HEK293T (cell line): ENCODE measurements around the gene CCL1.
"Not testable (repeated sequence)": the region's sequence is repeated elsewhere in the genome, so short reads cannot be mapped to it uniquely, and the experiment has no call there.

ENCODE experiments used
- CTCF ChIA-PET: fragments of 350-600 bp; formaldehyde crosslinking; extraction: SDS; loops from one replicate; lab custom pipeline; 2021; ENCODE audit warnings: antibody characterized with exemption, inconsistent platforms; lab: Yijun Ruan, JAX
- POLR2A ChIA-PET: fragments of 350-600 bp; formaldehyde crosslinking; extraction: SDS; loops from one replicate; lab custom pipeline; 2020; ENCODE audit warnings: antibody characterized with exemption, inconsistent platforms; lab: Yijun Ruan, JAX
- DNase-seq: peaks from one replicate; pipeline ENCODE4 v3.0.0; 2012; ENCODE audit warnings: mixed read lengths; ENCODE audit errors: extremely low spot score
- ARNT ChIP-seq: fragments of 450-650 bp; IDR thresholded peaks from 2 replicates; pipeline ENCODE4 v1.6.1; 2017; ENCODE audit warnings: mild to moderate bottlenecking
- BHLHE40 ChIP-seq: fragments of 450-650 bp; IDR thresholded peaks from 2 replicates; pipeline ENCODE4 v1.6.1; 2016; ENCODE audit warnings: mild to moderate bottlenecking, moderate library complexity, borderline replicate concordance
- CTBP1 ChIP-seq: fragments of 450-650 bp; IDR thresholded peaks from 2 replicates; pipeline ENCODE4 v1.6.1; 2016; ENCODE audit warnings: borderline replicate concordance
- ELF4 ChIP-seq: fragments of 450-650 bp; IDR thresholded peaks from 2 replicates; pipeline ENCODE4 v1.6.1; 2017; ENCODE audit warnings: antibody characterized with exemption
- FOXA1 ChIP-seq: fragments of 450-650 bp; IDR thresholded peaks from 2 replicates; pipeline ENCODE4 v1.6.1; 2016; ENCODE audit warnings: mild to moderate bottlenecking
- FOXK2 ChIP-seq: fragments of 450-650 bp; IDR thresholded peaks from 2 replicates; pipeline ENCODE4 v1.6.1; 2016; ENCODE audit warnings: mild to moderate bottlenecking
- FOXM1 ChIP-seq: fragments of 450-650 bp; IDR thresholded peaks from 2 replicates; pipeline ENCODE4 v1.6.1; 2017; ENCODE audit warnings: mild to moderate bottlenecking, borderline replicate concordance
- HDGF ChIP-seq: fragments of 450-650 bp; IDR thresholded peaks from 2 replicates; pipeline ENCODE4 v1.6.1; 2017; ENCODE audit warnings: antibody characterized with exemption, borderline replicate concordance
- L3MBTL2 ChIP-seq: fragments of 450-650 bp; conservative IDR thresholded peaks from 2 replicates; pipeline ENCODE4 v1.6.1; 2016; ENCODE audit warnings: mild to moderate bottlenecking
- LEF1 ChIP-seq: fragments of 450-650 bp; IDR thresholded peaks from 2 replicates; pipeline ENCODE4 v1.6.1; 2017; ENCODE audit warnings: mild to moderate bottlenecking, borderline replicate concordance
- NFRKB ChIP-seq: fragments of 450-650 bp; IDR thresholded peaks from 2 replicates; pipeline ENCODE4 v1.6.1; 2016; ENCODE audit warnings: mild to moderate bottlenecking, moderate library complexity
- PKNOX1 ChIP-seq: fragments of 450-650 bp; IDR thresholded peaks from 2 replicates; pipeline ENCODE4 v1.6.1; 2016
- SP1 ChIP-seq: fragments of 450-650 bp; IDR thresholded peaks from 2 replicates; pipeline ENCODE4 v1.6.1; 2017
- SUZ12 ChIP-seq: fragments of 450-650 bp; IDR thresholded peaks from 2 replicates; pipeline ENCODE4 v1.6.1; 2016; ENCODE audit warnings: mild to moderate bottlenecking
- TARDBP ChIP-seq: fragments of 450-650 bp; IDR thresholded peaks from 2 replicates; pipeline ENCODE4 v1.6.1; 2016
- ZNF384 ChIP-seq: fragments of 450-650 bp; IDR thresholded peaks from 2 replicates; pipeline ENCODE4 v1.6.1; 2016

Gene CCL1

GRCh38 chr17:34352191-34352590, 10.8 kb downstream of the CCL1 start:
- no peak for DNase-seq
- ChIA-PET POLR2A (no interaction called here), CTCF (no interaction called here)
- no peak for TF ChIP-seq SUZ12

GRCh38 chr17:34351096-34351495, 11.9 kb downstream of the CCL1 start:
- ChIA-PET POLR2A (no interaction called here), CTCF (interaction anchor here (1.8 kb wide), 1 partner anchor 10 kb away, joined by 4 read pairs; no protein-coding TSS in a partner anchor)
- TF ChIP-seq TARDBP: no peak
- no peak for TF ChIP-seq FOXM1
- no peak for TF ChIP-seq SUZ12
- TF ChIP-seq NFRKB: no peak
- TF ChIP-seq ZNF384: no peak
- no peak for TF ChIP-seq FOXK2
- no peak for TF ChIP-seq ELF4
- TF ChIP-seq LEF1: no peak
- TF ChIP-seq CTBP1: no peak
- TF ChIP-seq HDGF: no peak
- TF ChIP-seq SP1: no peak
- DNase-seq: no peak

GRCh38 chr17:34349751-34350150, 13.3 kb downstream of the CCL1 start:
- ChIA-PET CTCF (interaction anchor here (1.8 kb wide), 1 partner anchor 12 kb away, joined by 4 read pairs; no protein-coding TSS in a partner anchor), POLR2A (no interaction called here)
- DNase-seq: no peak
- TF ChIP-seq FOXM1 (no peak), HDGF (no peak), ZNF384 (no peak), FOXK2 (no peak), SP1 (no peak)

GRCh38 chr17:34347063-34347462, 16.0 kb downstream of the CCL1 start:
- DNase-seq: no peak
- ChIA-PET CTCF (no interaction called here), POLR2A (no interaction called here)
- TF ChIP-seq CTBP1 (no peak), BHLHE40 (no peak), HDGF (no peak), L3MBTL2 (no peak), TARDBP (no peak), NFRKB (no peak), SP1 (no peak), PKNOX1 (no peak), SUZ12 (no peak)

- CTCF ChIA-PET: no interaction called here
- POLR2A ChIA-PET: no interaction called here
- TF ChIP-seq L3MBTL2 (no peak), HDGF (no peak), FOXM1 (no peak), ZNF384 (no peak), TARDBP (no peak), FOXK2 (no peak), SP1 (no peak), ELF4 (no peak), BHLHE40 (no peak)
- DNase-seq: no peak
Observed at GRCh38 chr17:34341916-34342315, 21.1 kb downstream of the CCL1 start.

GRCh38 chr17:34339138-34339770, 23.8 kb downstream of the CCL1 start:
- no peak for DNase-seq
- CTCF ChIA-PET: no interaction called here
- POLR2A ChIA-PET: no interaction called here
- TF ChIP-seq ARNT: no peak
- no peak for TF ChIP-seq PKNOX1
- TF ChIP-seq FOXA1: no peak
- no peak for TF ChIP-seq FOXM1
- no peak for TF ChIP-seq SP1
- TF ChIP-seq LEF1: no peak
- no peak for TF ChIP-seq TARDBP
- no peak for TF ChIP-seq NFRKB
- TF ChIP-seq CTBP1: no peak
- no peak for TF ChIP-seq ZNF384
- TF ChIP-seq SUZ12: no peak
- no peak for TF ChIP-seq ELF4
- TF ChIP-seq FOXK2: no peak
- TF ChIP-seq L3MBTL2: no peak
- TF ChIP-seq HDGF: no peak
- TF ChIP-seq BHLHE40: no peak

GRCh38 chr17:34337701-34338100, 25.3 kb downstream of the CCL1 start:
- POLR2A ChIA-PET: no interaction called here
- CTCF ChIA-PET: no interaction called here
- TF ChIP-seq NFRKB (no peak), ZNF384 (no peak), L3MBTL2 (no peak), HDGF (no peak), SP1 (no peak), PKNOX1 (no peak), FOXA1 (no peak), TARDBP (no peak), LEF1 (no peak), ELF4 (no peak), SUZ12 (no peak), ARNT (no peak), FOXM1 (no peak), BHLHE40 (no peak)

GRCh38 chr17:34327580-34327979, 35.5 kb downstream of the CCL1 start:
- DNase-seq, CTCF ChIA-PET, POLR2A ChIA-PET: not testable (repeated sequence)

More at GRCh38 chr17:34337701-34338100, 25.3 kb downstream of the CCL1 start:
- no peak for DNase-seq
